22Rv1 (cell line): ENCODE data around the gene ATP1A2.

Source experiments
- H3K27ac ChIP-seq: fragments of 450-650 bp; 2 replicates; pipeline ENCODE4 v1.5.1; 2017
- ZFX ChIP-seq: fragments of 450-650 bp; IDR thresholded peaks from 2 replicates; pipeline ENCODE4 v1.6.1; 2017; ENCODE audit warnings: antibody characterized with exemption, borderline replicate concordance
- TF ChIP-seq, protein P1 (sequence below): fragments of 450-650 bp; IDR thresholded peaks from 2 replicates; pipeline ENCODE4 v1.5.1; 2017; ENCODE audit warnings: mild to moderate bottlenecking

ATP1A2 gene

DNA sequence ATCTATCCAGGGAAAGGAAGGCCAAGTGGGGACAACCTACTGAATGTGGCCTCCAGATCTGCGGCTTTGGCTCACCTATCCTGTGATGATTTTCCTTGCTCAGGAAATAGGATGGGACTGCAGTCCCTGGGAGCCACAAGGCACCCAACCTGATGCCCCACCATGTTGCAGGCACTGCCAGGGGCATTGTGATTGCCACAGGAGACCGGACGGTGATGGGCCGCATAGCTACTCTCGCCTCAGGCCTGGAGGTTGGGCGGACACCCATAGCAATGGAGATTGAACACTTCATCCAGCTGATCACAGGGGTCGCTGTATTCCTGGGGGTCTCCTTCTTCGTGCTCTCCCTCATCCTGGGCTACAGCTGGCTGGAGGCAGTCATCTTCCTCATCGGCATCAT is 11.8 kb downstream of the ATP1A2 start:
- H3K27ac ChIP-seq = no peak overlapping the region
- TF ChIP-seq ZFX = no peak
- TF ChIP-seq, protein P1, sequence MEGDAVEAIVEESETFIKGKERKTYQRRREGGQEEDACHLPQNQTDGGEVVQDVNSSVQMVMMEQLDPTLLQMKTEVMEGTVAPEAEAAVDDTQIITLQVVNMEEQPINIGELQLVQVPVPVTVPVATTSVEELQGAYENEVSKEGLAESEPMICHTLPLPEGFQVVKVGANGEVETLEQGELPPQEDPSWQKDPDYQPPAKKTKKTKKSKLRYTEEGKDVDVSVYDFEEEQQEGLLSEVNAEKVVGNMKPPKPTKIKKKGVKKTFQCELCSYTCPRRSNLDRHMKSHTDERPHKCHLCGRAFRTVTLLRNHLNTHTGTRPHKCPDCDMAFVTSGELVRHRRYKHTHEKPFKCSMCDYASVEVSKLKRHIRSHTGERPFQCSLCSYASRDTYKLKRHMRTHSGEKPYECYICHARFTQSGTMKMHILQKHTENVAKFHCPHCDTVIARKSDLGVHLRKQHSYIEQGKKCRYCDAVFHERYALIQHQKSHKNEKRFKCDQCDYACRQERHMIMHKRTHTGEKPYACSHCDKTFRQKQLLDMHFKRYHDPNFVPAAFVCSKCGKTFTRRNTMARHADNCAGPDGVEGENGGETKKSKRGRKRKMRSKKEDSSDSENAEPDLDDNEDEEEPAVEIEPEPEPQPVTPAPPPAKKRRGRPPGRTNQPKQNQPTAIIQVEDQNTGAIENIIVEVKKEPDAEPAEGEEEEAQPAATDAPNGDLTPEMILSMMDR = no peak

DNA sequence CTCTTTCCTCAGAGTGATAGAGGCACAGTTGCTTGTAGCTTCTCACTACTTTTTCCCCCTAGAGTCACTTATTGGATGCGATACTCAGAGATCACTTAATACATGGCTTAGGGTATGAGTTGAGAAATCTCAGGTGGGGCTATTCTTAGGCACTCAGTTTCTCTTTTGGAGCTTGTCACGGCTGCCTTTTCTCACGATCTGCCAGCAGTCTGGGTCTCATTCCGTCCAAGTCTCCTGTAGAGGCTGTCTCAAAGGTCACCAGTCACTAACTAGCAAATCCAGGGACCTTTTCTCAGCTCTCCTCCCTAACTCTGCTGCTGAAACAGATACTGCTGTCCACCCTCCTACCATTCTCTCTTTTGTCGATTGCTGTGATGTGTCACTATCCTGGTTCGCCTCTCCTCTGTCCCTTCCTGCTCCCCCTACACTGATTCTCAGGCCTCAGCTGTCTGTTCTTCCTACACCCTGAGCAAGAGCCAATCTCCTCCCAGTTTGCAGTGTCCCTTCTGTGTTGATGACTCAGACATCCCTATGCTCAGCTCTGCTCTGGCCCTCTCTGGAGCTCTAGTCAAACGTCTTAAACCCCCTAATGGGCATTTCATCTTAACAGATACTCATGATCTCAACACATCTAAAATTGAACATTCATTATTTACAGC is 12.4 kb downstream of the ATP1A2 start:
- TF ChIP-seq, protein P1 = no peak
- no peak for TF ChIP-seq ZFX
- no peak overlapping the region for H3K27ac ChIP-seq

DNA sequence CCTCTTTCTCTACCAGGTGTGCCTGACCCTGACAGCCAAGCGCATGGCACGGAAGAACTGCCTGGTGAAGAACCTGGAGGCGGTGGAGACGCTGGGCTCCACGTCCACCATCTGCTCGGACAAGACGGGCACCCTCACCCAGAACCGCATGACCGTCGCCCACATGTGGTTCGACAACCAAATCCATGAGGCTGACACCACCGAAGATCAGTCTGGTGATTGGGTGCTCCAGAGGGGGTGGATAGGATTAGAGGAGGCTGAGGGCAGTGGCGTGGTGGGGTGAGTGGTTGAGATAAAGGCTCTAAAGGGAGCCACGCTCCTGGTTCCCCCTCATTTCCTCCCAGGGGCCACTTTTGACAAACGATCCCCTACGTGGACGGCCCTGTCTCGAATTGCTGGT is 13.1 kb downstream of the ATP1A2 start:
- no peak overlapping the region for H3K27ac ChIP-seq
- TF ChIP-seq ZFX = no peak
- TF ChIP-seq, protein P1 = no peak

DNA sequence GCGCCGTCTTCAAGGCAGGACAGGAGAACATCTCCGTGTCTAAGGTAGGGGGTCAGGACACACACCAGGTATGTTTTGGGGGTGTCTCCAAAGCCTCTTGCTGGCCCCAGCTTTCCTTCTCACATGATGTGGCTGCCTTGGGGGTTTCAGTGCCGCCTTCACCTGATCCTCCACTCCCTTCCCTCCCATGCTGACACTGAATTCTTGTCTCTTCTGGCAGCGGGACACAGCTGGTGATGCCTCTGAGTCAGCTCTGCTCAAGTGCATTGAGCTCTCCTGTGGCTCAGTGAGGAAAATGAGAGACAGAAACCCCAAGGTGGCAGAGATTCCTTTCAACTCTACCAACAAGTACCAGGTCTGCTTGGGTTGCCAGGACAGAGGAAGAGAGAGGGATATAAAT is 13.5 kb downstream of the ATP1A2 start:
- H3K27ac ChIP-seq = no peak overlapping the region
- TF ChIP-seq, protein P1 = no peak
- no peak for TF ChIP-seq ZFX

DNA sequence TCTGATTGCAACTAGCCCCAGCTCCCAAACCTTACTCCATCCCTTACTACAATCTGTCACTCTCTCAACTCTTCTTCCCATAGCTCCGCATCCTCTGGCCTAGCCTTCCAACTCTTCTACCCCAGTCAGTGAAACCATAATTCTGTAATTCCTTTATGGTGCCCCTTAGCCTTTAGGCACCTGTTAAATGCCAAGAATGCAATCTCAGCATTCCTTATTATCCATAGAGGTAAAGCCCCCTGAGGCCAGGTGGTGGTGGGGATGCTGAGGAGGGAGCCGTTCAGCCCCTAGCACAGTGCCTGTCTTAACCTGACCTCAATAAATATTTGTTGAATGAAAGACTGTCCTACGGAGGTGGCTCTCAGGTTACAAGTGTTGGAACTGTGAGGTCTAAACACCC is 14.0 kb downstream of the ATP1A2 start:
- TF ChIP-seq, protein P1 = no peak
- no peak for TF ChIP-seq ZFX
- no peak overlapping the region for H3K27ac ChIP-seq

DNA sequence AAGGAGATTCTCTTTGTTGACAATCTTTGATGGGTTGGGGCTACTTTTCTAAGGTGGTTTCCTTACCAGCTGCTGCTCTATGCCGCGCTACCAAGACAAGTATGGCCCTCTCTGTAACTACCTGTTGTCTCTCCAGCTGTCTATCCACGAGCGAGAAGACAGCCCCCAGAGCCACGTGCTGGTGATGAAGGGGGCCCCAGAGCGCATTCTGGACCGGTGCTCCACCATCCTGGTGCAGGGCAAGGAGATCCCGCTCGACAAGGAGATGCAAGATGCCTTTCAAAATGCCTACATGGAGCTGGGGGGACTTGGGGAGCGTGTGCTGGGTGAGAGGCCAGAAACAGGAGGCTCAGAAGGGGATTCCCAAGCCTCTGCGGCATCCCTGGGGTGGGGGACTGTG is 14.4 kb downstream of the ATP1A2 start:
- H3K27ac ChIP-seq = no peak overlapping the region
- TF ChIP-seq ZFX = no peak
- TF ChIP-seq, protein P1 = no peak

DNA sequence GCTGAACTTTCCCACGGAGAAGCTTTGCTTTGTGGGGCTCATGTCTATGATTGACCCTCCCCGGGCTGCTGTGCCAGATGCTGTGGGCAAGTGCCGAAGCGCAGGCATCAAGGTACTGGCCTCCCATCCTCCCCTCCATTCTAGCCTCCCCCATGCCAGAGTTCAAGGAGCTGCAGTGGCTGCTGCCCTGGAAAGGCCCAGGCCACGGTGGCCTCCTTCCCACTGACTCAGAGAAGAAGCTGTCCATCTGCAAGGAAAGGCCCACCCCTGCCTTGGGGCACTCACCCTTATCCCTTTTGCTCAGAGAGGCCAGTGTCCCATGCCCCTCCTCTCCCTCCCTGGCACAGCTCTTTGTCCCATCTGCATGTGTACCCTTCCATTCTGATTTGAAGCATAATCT is 14.9 kb downstream of the ATP1A2 start:
- TF ChIP-seq, protein P1 = no peak
- no peak for TF ChIP-seq ZFX
- no peak overlapping the region for H3K27ac ChIP-seq
